AG04450 (cell line): ENCODE data around the gene TAS2R4. TPM values are rescaled to one million over a fixed set of nuclear protein-coding genes. Genes with fewer than 3 reads are reported as not detected.
"Not testable (repeated sequence)": the region's sequence is repeated elsewhere in the genome, so short reads cannot be mapped to it uniquely, and the experiment has no call there.

Experiments
- CTCF ChIA-PET: fragments of 300-600, 350-600 bp; formaldehyde crosslinking; extraction: SDS; loops from one replicate; lab custom pipeline; 2022; ENCODE audit warnings: antibody characterized with exemption, inconsistent platforms; lab: Charles Lee
- POLR2A ChIA-PET: fragments of 350-600 bp; formaldehyde crosslinking; extraction: SDS; loops from one replicate; lab custom pipeline; 2021; ENCODE audit warnings: antibody characterized with exemption, inconsistent platforms; lab: Yijun Ruan, JAX
- DNase-seq: peaks from one replicate; pipeline ENCODE4 v3.0.0-alpha.2; 2011; ENCODE audit warnings: low read depth, low spot score
- H3K27ac ChIP-seq: one replicate; pipeline ENCODE4 v1.5.1; 2012; ENCODE audit warnings: low read depth, low read length, control low read depth
- H3K27me3 ChIP-seq: one replicate; pipeline ENCODE4 v1.6.0; 2012; ENCODE audit warnings: low read length; ENCODE audit not compliant: control insufficient read depth, insufficient read depth
- H3K4me3 ChIP-seq: 2 replicates; pipeline ENCODE4 v1.5.1; 2011; ENCODE audit warnings: mild to moderate bottlenecking, low read depth, low read length, control low read depth
- H3K9me3 ChIP-seq: 2 replicates; pipeline ENCODE4 v1.5.1; 2012; ENCODE audit warnings: low read length; ENCODE audit not compliant: control insufficient read depth, insufficient read depth
- CTCF ChIP-seq: IDR thresholded peaks from 2 replicates; pipeline ENCODE4 v1.5.1; 2011; ENCODE audit warnings: low read depth, low read length, control low read depth, inconsistent platforms
- polyA plus RNA-seq: library from polyadenylated mRNA; depleted of rRNA; stranded (reverse); fragments of >200 nt; gene quantifications from 2 replicates; pipeline ENCODE4 v1.2.3, GENCODE V29; 2011

TAS2R4 gene
- polyA plus RNA-seq, 1 experiment, result 0.36 TPM

DNA sequence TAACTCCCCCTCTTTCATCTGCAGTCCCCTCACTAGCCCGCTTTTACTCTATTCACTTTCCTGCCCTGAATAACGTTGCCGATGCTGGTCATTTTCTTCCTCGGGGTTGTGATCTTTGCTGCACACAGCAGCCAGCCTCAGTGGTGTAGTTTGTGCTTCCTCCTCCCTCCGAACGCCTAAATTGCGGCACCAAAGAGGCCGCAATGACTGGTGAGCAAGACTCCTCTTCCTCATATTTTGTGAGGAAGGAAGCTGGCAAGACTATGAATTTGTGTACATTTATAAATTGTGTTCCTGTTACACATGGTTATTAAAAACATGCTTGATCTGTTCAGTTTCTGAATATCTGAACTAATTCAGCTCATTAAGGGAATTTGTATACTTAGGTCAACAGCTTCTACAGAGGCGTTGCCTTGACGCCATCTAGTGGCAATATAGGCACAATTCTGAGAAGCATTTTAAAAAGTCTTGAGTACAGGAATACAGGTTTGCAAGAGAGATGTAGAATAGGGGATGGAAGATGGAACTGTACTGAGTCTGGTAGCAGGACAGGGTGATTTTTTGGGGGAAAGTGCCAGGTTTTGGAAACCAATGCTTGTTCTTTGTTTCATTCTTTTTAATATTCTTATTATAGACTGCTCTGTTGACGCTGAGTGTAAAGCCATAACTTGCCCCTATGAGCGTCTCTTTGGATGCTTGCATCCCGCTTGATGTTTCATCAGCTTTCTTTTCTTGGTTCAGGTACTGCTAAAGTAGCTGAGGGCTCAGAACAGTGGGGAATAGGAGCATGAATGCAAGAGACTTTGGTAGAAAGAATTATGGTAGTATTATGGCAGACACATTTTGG, 9.5 kb downstream of the TAS2R4 start:
- peak; percentile 16 for DNase-seq
- ChIA-PET CTCF (interaction anchor here (0.5 to 4.0 kb wide), 39 partner anchors 8 to 541 kb away, joined by 3 to 51 read pairs (median 4); partner anchors contain the start of genes SSBP1, TAS2R3 and TAS2R4), POLR2A (no interaction called here)
- no peak overlapping the region for H3K4me3 ChIP-seq
- no peaks in the 10 kb centered on the region for H3K9me3 ChIP-seq
- TF ChIP-seq CTCF, result peak; percentile 85
- H3K27ac ChIP-seq, result no peak overlapping the region
- no peaks in the 10 kb centered on the region for H3K27me3 ChIP-seq

DNA sequence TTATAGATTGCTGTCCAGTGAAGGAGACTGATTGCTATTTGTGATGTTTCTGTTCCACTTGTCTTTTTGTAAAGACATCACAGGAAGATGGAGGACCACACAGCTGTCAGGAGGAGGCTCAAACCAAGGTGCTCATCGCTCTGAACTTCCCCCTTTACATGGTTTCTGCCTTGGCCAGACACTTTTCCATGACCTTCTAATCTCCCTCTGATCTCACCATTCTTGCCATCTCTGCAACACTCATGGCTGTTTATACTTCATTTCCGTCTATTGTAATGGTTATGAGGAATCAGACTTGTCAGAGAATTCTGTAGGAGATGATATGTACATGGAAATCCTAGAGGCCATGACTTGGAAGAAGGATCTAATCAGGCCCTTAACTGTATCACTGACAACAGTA, 11.8 kb downstream of the TAS2R4 start:
- Histone ChIP-seq H3K27ac (no peak overlapping the region), H3K4me3 (no peak overlapping the region), H3K9me3 (no peaks in the 10 kb centered on the region), H3K27me3 (no peaks in the 10 kb centered on the region)
- DNase-seq, result no peak
- ChIA-PET POLR2A (no interaction called here), CTCF (interaction anchor here (1.0 to 1.7 kb wide), 4 partner anchors 50 to 138 kb away, joined by 3 to 5 read pairs (median 4); partner anchors contain the start of gene SSBP1)
- TF ChIP-seq CTCF, result no peak

DNA sequence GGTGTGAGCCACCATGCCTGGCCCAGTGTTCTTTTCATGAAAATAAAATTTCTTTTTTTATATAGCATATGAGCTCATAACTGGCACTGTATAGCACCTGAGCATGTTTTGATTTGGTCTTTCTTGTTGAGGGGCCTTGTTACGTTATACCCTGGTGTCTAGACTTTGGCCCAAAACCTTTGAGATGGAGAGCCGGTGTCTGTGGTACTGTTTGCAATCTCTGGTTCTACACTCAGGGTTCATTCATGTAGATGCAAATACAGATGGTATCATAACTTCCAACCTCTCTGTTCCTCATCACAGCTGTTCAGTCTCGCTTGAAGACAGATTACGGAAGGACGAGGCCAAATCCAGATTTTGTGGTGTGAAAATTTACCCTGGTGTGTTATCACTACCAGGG, 13.4 kb downstream of the TAS2R4 start, which contains the start of gene TAS2R5:
Gene TAS2R5 (plus strand): TSS at position 301 of the 400 bp plus-strand sequence. CDS start 145 bp downstream, outside the sequence.
- H3K27me3 ChIP-seq, result no peaks in the 10 kb centered on the region
- TF ChIP-seq CTCF, result no peak
- H3K4me3 ChIP-seq, result no peak within 1 kb of the TSS
- CTCF ChIA-PET, result interaction anchor here (1.8 kb wide), 1 partner anchor 135 kb away, joined by 6 read pairs; no protein-coding TSS in a partner anchor
- POLR2A ChIA-PET, result no interaction called here
- no peaks in the 10 kb centered on the region for H3K9me3 ChIP-seq
- no peak for DNase-seq
- H3K27ac ChIP-seq, result no peak within 1 kb of the TSS

DNA sequence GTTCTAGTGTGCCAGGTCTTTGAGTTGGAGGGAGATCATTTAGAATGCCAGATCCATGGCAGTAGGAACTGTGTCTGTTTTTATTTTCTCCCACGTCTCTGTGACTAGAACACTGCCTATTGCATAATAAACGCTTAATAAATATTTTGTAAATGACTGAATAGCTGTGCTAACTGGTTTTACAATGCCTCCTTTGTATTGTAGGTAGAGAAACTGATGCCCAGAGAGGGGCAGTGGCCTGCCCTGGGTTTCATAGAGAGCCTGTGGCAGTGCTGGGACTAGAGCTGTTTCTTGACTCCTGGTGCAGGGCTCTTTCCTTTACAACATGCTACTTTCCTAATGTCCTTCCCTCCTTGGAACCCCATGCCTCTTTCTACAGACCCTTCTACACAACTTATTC, 16.1 kb downstream of the TAS2R4 start:
- POLR2A ChIA-PET, result no interaction called here
- CTCF ChIA-PET, result interaction anchor here (0.6 kb wide), 1 partner anchor 198 kb away, joined by 3 read pairs; no protein-coding TSS in a partner anchor
- no peaks in the 10 kb centered on the region for H3K9me3 ChIP-seq
- no peak overlapping the region for H3K27ac ChIP-seq
- TF ChIP-seq CTCF, result no peak
- H3K27me3 ChIP-seq, result no peaks in the 10 kb centered on the region
- DNase-seq, result no peak
- H3K4me3 ChIP-seq, result no peak overlapping the region

DNA sequence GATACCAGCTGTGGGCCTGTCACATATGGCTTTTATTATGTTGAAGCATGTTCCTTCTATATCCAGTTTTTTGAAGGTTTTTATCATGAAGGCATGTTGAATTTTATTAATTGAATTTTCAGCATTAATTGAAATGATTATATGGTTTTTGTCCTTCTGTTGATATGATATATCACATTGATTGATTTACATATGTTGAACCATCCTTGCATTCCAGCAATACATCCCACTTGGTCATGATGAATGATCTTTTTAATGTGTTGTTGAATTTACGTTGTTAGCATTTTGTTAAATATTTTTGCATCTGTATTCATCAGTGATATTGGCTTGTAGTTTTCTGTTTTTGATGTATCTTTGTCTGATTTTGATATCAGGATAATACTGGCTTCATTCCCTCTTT, 43.6 kb downstream of the TAS2R4 start:
- Histone ChIP-seq H3K9me3 (no peaks in the 10 kb centered on the region), H3K27me3 (no peaks in the 10 kb centered on the region), H3K4me3 (no peak overlapping the region), H3K27ac (no peak overlapping the region)
- ChIA-PET POLR2A (no interaction called here), CTCF (no interaction called here)
- TF ChIP-seq CTCF, result no peak
- no peak for DNase-seq

- DNase-seq, H3K9me3 ChIP-seq, H3K27ac ChIP-seq, H3K4me3 ChIP-seq, POLR2A ChIA-PET, CTCF ChIA-PET, H3K27me3 ChIP-seq: not testable (repeated sequence)
Measured at GRCh38 chr7:141822432-141822831, 46.0 kb downstream of the TAS2R4 start.
